IPS-NIHi7 (cell line): ENCODE measurements around the gene CNGA3.

Source experiments
- DNase-seq: peaks from one replicate; pipeline ENCODE4 v3.0.0; 2012; ENCODE audit warnings: mixed read lengths; ENCODE audit errors: extremely low spot score

Gene CNGA3

GRCh38 chr2:98327776-98328175, 18.5 kb upstream of the CNGA3 start:
- no peak for DNase-seq

GRCh38 chr2:98329549-98329948, 16.7 kb upstream of the CNGA3 start:
- no peak for DNase-seq

- no peak for DNase-seq
Measured at GRCh38 chr2:98332989-98333388, 13.3 kb upstream of the CNGA3 start.

GRCh38 chr2:98333922-98334321, 12.3 kb upstream of the CNGA3 start:
- no peak for DNase-seq

- peak; percentile 44 for DNase-seq
Measured at GRCh38 chr2:98334439-98335078, 11.7 kb upstream of the CNGA3 start.

GRCh38 chr2:98335271-98335670, 11.0 kb upstream of the CNGA3 start:
- no peak for DNase-seq

- no peak for DNase-seq
Measured at GRCh38 chr2:98341241-98341640, 5.0 kb upstream of the CNGA3 start.

GRCh38 chr2:98343285-98343684, 3.0 kb upstream of the CNGA3 start:
- no peak for DNase-seq

- peak; percentile 36 for DNase-seq
Measured at GRCh38 chr2:98347298-98348065, 1.2 kb downstream of the CNGA3 start.

GRCh38 chr2:98348066-98348561, 1.9 kb downstream of the CNGA3 start:
- DNase-seq: peak; percentile 72

GRCh38 chr2:98350411-98350810, 4.2 kb downstream of the CNGA3 start:
- no peak for DNase-seq

- no peak for DNase-seq
Measured at GRCh38 chr2:98355881-98356280, 9.6 kb downstream of the CNGA3 start.

GRCh38 chr2:98356729-98357128, 10.5 kb downstream of the CNGA3 start:
- DNase-seq: no peak

- no peak for DNase-seq
Measured at GRCh38 chr2:98357849-98358248, 11.6 kb downstream of the CNGA3 start.

GRCh38 chr2:98359986-98360385, 13.7 kb downstream of the CNGA3 start:
- no peak for DNase-seq

GRCh38 chr2:98367721-98368120, 21.5 kb downstream of the CNGA3 start:
- DNase-seq: no peak

GRCh38 chr2:98369710-98370239, 23.5 kb downstream of the CNGA3 start:
- no peak for DNase-seq

GRCh38 chr2:98372121-98372520, 25.9 kb downstream of the CNGA3 start:
- DNase-seq: no peak

GRCh38 chr2:98372579-98372978, 26.3 kb downstream of the CNGA3 start:
- no peak for DNase-seq

- DNase-seq: no peak
Measured at GRCh38 chr2:98374286-98374685, 28.0 kb downstream of the CNGA3 start.

- no peak for DNase-seq
Measured at GRCh38 chr2:98374958-98375570, 28.8 kb downstream of the CNGA3 start.

GRCh38 chr2:98376301-98376910, 30.1 kb downstream of the CNGA3 start:
- no peak for DNase-seq
